IPS-15b (cell line): ENCODE measurements around the gene EXOC6.
"Not testable (repeated sequence)": the region's sequence is repeated elsewhere in the genome, so short reads cannot be mapped to it uniquely, and the experiment has no call there.

ENCODE experiments used
- H3K27me3 ChIP-seq: one replicate; pipeline ENCODE4 v1.6.1; 2013; ENCODE audit warnings: low read length; ENCODE audit not compliant: control insufficient read depth, insufficient read depth
- H3K36me3 ChIP-seq: one replicate; pipeline ENCODE4 v1.6.1; 2013; ENCODE audit warnings: low read length; ENCODE audit not compliant: control insufficient read depth, insufficient read depth
- H3K4me1 ChIP-seq: one replicate; pipeline ENCODE4 v1.6.1; 2013; ENCODE audit warnings: mild to moderate bottlenecking, low read length; ENCODE audit not compliant: control insufficient read depth, insufficient read depth
- H3K4me3 ChIP-seq: one replicate; pipeline ENCODE4 v1.5.1; 2013; ENCODE audit warnings: low read depth, low read length
- H3K9ac ChIP-seq: one replicate; pipeline ENCODE4 v1.6.1; 2013; ENCODE audit warnings: low read depth, mild to moderate bottlenecking, low read length
- H3K9me3 ChIP-seq: one replicate; pipeline ENCODE4 v1.6.1; 2013; ENCODE audit warnings: mild to moderate bottlenecking, low read length; ENCODE audit not compliant: control insufficient read depth, insufficient read depth

Gene EXOC6

GRCh38 chr10:92967641-92968040, 119.3 kb downstream of the EXOC6 start:
- H3K4me1 ChIP-seq, result no peaks in the 10 kb centered on the region
- no peak overlapping the region for H3K4me3 ChIP-seq
- H3K9me3 ChIP-seq, result no peaks in the 10 kb centered on the region
- no peaks in the 10 kb centered on the region for H3K36me3 ChIP-seq
- H3K27me3 ChIP-seq, result no peaks in the 10 kb centered on the region
- no peak overlapping the region for H3K9ac ChIP-seq

GRCh38 chr10:92969151-92969550, 120.8 kb downstream of the EXOC6 start:
- Histone ChIP-seq H3K36me3 (no peaks in the 10 kb centered on the region), H3K4me3 (no peak overlapping the region), H3K9ac (no peak overlapping the region), H3K27me3 (no peaks in the 10 kb centered on the region), H3K4me1 (no peaks in the 10 kb centered on the region), H3K9me3 (peaks cover 4% of the 10 kb centered on the region)

GRCh38 chr10:92970301-92971070, 122.2 kb downstream of the EXOC6 start:
- no peaks in the 10 kb centered on the region for H3K27me3 ChIP-seq

GRCh38 chr10:92972066-92972870, 123.9 kb downstream of the EXOC6 start:
- H3K9me3 ChIP-seq, result peaks cover 4% of the 10 kb centered on the region
- H3K27me3 ChIP-seq, result no peaks in the 10 kb centered on the region
- H3K36me3 ChIP-seq, result no peaks in the 10 kb centered on the region
- H3K9ac ChIP-seq, result no peak overlapping the region
- no peak overlapping the region for H3K4me3 ChIP-seq
- no peaks in the 10 kb centered on the region for H3K4me1 ChIP-seq

More at GRCh38 chr10:92970301-92971070, 122.2 kb downstream of the EXOC6 start:
- Histone ChIP-seq H3K4me3 (no peak overlapping the region), H3K9me3 (peaks cover 4% of the 10 kb centered on the region), H3K9ac (no peak overlapping the region), H3K4me1 (no peaks in the 10 kb centered on the region), H3K36me3 (no peaks in the 10 kb centered on the region)

- Histone ChIP-seq H3K4me1 (no peaks in the 10 kb centered on the region), H3K9me3 (peaks cover 4% of the 10 kb centered on the region), H3K4me3 (no peak overlapping the region), H3K36me3 (no peaks in the 10 kb centered on the region), H3K27me3 (no peaks in the 10 kb centered on the region), H3K9ac (no peak overlapping the region)
Observed at GRCh38 chr10:92972886-92973285, 124.6 kb downstream of the EXOC6 start.

- H3K9ac ChIP-seq, H3K4me1 ChIP-seq, H3K9me3 ChIP-seq, H3K27me3 ChIP-seq, H3K36me3 ChIP-seq, H3K4me3 ChIP-seq: not testable (repeated sequence)
Observed at GRCh38 chr10:92976278-92976677, 128.0 kb downstream of the EXOC6 start.

- Histone ChIP-seq H3K27me3 (no peaks in the 10 kb centered on the region), H3K36me3 (no peaks in the 10 kb centered on the region), H3K4me3 (no peak overlapping the region), H3K4me1 (peaks cover 7% of the 10 kb centered on the region), H3K9me3 (no peaks in the 10 kb centered on the region), H3K9ac (no peak overlapping the region)
Observed at GRCh38 chr10:92989250-92989649, 140.9 kb downstream of the EXOC6 start.

- Histone ChIP-seq H3K36me3 (no peaks in the 10 kb centered on the region), H3K4me1 (peaks cover 16% of the 10 kb centered on the region), H3K4me3 (no peak overlapping the region), H3K9ac (no peak overlapping the region), H3K9me3 (no peaks in the 10 kb centered on the region), H3K27me3 (no peaks in the 10 kb centered on the region)
Observed at GRCh38 chr10:92990615-92991014, 142.3 kb downstream of the EXOC6 start.

- no peaks in the 10 kb centered on the region for H3K9me3 ChIP-seq
- peaks cover 18% of the 10 kb centered on the region for H3K4me1 ChIP-seq
- no peak overlapping the region for H3K4me3 ChIP-seq
- H3K9ac ChIP-seq, result no peak overlapping the region
- H3K27me3 ChIP-seq, result no peaks in the 10 kb centered on the region
- H3K36me3 ChIP-seq, result no peaks in the 10 kb centered on the region
Observed at GRCh38 chr10:92991513-92991912, 143.2 kb downstream of the EXOC6 start.

GRCh38 chr10:92993699-92994272, 145.5 kb downstream of the EXOC6 start:
- Histone ChIP-seq H3K9ac (no peak overlapping the region), H3K36me3 (no peaks in the 10 kb centered on the region), H3K9me3 (no peaks in the 10 kb centered on the region), H3K27me3 (no peaks in the 10 kb centered on the region), H3K4me1 (peaks cover 18% of the 10 kb centered on the region), H3K4me3 (no peak overlapping the region)

- peaks cover 18% of the 10 kb centered on the region for H3K4me1 ChIP-seq
- H3K9ac ChIP-seq, result no peak overlapping the region
- H3K36me3 ChIP-seq, result no peaks in the 10 kb centered on the region
- H3K9me3 ChIP-seq, result no peaks in the 10 kb centered on the region
- no peak overlapping the region for H3K4me3 ChIP-seq
- H3K27me3 ChIP-seq, result no peaks in the 10 kb centered on the region
Observed at GRCh38 chr10:92995509-92995908, 147.2 kb downstream of the EXOC6 start.
